Stimulated activated CD4-positive, alpha-beta T cell treated with anti-CD3 and anti-CD28 coated beads, Interleukin-4, amount 100 ng/mL, for 48 hours (primary cell): ENCODE data around the gene ECM1.

Source experiments
- DNase-seq, 2 donors: peaks; one replicate each; pipeline ENCODE4 v3.0.0-alpha.2; 2020; ENCODE audit warnings: low read depth in 2 of 2

ECM1 gene

GRCh38 chr1:150558761-150559655 lies 51.1 kb downstream of the ECM1 start:
- no peak for DNase-seq

- no peak for DNase-seq
These were observed 51.7 kb downstream of the ECM1 start for GRCh38 chr1:150559656-150560010.

GRCh38 chr1:150560011-150560438 lies 52.1 kb downstream of the ECM1 start:
- peak in 1 of 2 donors; percentile 71 for DNase-seq

GRCh38 chr1:150560576-150561253 lies 52.8 kb downstream of the ECM1 start:
- DNase-seq: peak; percentile 84

GRCh38 chr1:150561254-150561973 lies 53.5 kb downstream of the ECM1 start:
- DNase-seq: peak in 1 of 2 donors; percentile 72

- peak; percentile 89 for DNase-seq
These were observed 54.1 kb downstream of the ECM1 start for GRCh38 chr1:150561974-150562445.

GRCh38 chr1:150562446-150563339 lies 54.8 kb downstream of the ECM1 start:
- DNase-seq: peak in 1 of 2 donors; percentile 72
